ENCODE results near the gene HINFP.
"Not testable (repeated sequence)": the region's sequence is repeated elsewhere in the genome, so short reads cannot be mapped to it uniquely, and the experiment has no call there.

Gene HINFP

GRCh38 chr11:119118227-119118626, 3.2 kb upstream of the HINFP start:
- no peak for DNase-seq

GRCh38 chr11:119118946-119119345, 2.4 kb upstream of the HINFP start:
- DNase-seq: no peak

DNA sequence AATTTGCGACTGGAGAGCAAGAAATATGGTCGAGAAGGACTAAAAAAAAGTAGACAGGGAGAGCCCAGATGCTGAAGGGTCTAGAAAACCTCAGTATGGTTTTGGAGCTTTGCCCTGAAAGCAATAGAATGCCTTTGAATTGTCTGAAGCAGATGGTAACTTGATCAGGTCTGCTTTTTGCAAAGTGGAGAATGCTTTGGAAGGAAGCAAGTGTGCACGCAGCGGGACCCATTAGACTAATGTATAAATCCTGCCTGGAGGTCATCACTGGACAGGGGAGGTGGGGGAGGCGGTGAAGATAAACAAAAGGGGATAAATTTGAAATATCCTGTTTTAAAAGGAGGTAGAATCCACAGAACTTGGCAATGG, 757 bp upstream of the HINFP start:
- peak; percentile 65 for DNase-seq

DNA sequence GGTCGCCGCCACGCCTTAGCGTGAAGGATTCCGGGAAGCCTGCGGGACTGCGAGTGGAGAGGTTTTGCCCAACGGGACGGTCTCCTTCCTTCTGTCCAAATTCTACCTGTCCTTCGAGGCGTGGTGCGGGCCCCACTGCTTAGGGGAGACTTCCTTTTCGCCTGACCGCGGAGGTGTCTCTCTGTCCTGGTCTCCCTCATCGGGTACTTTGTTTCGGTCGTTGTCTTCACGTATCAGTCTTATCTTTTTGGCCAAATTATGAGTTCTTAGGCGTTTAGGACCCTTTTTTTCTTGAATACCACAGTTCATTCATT, 388 bp downstream of the HINFP start:
- DNase-seq: no peak

GRCh38 chr11:119125821-119126220, 4.4 kb downstream of the HINFP start:
- DNase-seq: no peak

DNA sequence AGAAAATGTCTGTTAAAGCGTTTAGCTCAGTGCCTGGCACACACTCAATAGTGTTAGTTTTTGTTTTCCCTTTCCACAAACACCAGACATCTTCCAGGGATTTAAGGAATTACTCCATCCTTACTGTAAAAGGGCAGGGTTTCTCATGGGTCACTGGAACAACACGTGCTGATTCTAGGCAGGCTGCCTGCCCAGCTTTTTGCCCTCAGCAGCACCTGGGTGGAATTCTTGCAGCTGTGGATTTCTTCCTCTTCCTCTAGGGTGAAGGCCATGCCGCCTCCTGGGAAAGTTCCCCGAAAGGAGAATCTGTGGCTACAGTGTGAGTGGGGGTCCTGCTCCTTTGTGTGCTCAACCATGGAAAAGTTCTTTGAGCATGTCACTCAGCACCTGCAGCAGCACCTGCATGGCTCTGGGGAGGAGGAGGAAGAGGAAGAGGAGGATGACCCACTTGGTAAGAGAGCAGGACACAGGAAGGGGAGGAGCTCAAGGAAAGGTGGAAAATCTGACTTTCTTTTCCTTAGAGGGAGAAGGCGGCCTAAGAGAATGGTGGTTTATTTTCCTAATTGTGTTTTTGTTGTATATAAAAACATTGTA, 5.4 kb downstream of the HINFP start:
- DNase-seq: no peak

- DNase-seq: no peak
These were observed 9.3 kb downstream of the HINFP start for GRCh38 chr11:119130662-119131061.

GRCh38 chr11:119134389-119134978, 13.1 kb downstream of the HINFP start:
- no peak for DNase-seq

DNA sequence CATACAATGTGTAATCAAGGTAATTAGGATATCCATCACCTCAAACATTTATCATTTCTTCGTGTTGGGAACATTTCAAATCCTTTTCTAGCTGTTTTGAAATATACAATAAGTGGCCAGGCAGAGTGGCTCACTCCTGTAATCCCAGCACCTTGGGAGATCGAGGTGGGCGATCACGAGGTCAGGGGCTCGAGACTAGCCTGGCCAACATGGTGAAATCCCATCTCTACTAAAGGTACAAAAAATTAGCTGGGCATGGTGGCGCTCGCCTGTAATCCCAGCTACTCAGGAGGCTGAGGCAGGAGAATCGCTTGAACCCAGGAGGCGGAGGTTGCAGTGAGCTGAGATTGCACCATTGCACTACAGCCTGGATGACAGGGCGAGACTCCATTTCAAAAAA, 17.9 kb downstream of the HINFP start:
- DNase-seq: not testable (repeated sequence)

DNA sequence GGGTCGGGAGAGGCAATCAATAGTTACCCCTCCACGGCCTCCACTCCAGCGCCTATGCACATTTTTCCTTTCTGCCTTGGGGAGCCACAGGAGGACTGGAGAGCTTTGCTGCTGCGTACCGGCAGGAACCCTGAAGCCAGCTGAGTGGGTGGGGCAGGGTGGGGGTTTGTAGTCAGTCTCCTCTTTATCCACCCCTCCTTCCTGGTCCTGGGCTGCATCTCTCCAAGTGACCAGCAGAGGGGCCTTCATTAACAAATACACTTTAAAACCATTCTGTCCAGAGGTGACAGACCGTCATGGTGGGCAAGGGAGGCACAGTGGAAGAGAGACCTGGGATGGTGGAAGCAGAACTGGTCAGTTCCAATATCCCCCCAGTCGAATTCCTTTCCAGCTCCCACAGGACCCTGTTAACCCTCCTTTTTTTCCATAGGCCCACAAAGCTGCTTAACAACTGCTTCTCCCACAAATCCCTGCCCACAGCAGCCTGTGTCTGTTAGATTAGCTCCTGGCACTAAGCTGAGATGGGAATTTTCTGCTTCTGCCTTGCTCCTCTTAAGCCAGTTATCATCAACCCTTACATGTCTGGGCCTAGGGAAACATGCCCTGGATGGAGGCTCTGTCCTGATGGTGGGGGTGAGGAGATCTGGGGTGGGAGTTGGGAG, 23.6 kb downstream of the HINFP start:
- no peak for DNase-seq

DNA sequence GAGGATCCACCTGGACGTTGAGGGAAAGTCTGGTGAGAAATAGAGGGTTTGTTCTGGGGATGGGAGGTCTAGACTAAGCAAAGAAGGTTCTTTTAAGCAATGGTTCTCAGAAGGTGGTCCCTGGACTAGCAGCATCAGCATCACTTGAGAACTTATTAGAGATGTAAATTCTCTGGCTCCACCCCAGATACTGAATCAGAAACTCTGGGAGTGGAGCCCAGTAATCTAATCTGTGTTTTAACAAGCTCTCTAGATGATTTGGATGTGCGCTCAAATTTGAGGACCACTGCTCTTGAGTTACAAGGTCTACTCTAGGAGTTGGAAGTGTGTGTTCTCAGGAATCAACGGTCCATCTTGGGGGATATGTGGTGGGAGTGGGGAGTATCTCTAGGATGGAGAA, 24.2 kb downstream of the HINFP start:
- DNase-seq: no peak

GRCh38 chr11:119147604-119148333, 26.4 kb downstream of the HINFP start:
- no peak for DNase-seq

- no peak for DNase-seq
These were observed 27.3 kb downstream of the HINFP start for GRCh38 chr11:119148720-119149017.

- DNase-seq: no peak
These were observed 27.8 kb downstream of the HINFP start, which contains the start of gene ABCG4 for GRCh38 chr11:119149018-119149785. Gene ABCG4, plus strand, starts transcription at chr11:119149052. Its CDS starts 914 bp downstream, at chr11:119149966.

- no peak for DNase-seq
These were observed 28.5 kb downstream of the HINFP start for GRCh38 chr11:119149786-119150275.

DNA sequence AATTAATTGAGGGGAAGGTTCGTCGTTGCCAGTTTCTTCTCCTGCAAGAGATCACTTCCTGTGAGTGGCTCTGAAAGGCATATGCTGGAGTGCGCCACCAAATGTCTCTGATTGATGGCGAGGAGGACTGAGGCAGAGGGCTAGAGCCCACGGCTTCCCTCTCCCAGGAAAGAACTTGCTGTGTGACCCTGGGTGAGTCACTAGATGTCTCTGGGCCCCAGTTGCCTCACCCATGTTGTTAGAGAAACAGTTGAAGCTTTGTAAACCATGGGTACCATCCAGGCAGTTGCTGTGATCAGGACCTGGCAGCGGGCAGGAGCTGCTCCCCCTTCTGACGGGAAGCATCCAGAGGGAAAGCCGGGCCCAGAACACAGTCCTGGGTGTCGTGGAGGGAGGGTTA, 30.7 kb downstream of the HINFP start:
- DNase-seq: no peak

- no peak for DNase-seq
These were observed 31.2 kb downstream of the HINFP start for GRCh38 chr11:119152604-119153003.

DNA sequence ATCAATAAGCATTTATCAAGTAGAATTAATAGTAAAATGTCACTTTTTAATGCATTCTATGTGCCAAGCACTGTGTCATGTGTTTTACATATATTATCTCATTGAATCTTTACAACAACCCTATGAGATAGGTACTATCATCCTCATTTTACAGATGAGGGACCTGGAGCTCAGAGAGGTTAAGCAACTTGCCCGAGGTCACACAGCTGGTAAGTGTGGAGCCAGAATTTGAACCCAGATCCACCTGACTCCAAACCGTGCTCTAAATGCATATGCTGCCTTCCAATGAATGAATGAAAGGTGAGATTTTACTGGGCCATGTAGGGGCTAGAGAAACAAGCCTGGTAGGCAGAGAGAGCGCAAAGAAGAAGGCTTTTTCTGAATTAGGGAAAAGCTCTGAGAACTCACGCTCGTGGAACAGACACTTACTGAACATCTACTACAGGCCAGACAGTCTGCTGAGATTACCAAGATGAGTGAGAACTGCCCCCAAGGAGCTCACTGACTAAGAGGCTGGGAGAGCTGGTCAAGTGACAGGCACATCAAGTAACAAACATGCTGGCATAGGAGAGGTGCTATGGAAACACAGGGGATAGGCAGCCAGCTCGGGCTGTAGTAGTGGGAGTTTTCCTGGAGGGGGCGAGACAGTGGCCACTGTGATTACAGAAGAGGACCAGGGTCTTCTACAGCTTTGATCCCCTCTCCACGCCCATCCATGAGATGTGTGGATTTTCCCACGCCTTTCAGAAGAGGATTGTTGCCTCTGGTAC, 31.9 kb downstream of the HINFP start:
- no peak for DNase-seq

- DNase-seq: no peak
These were observed 32.8 kb downstream of the HINFP start for GRCh38 chr11:119154178-119154577.

DNA sequence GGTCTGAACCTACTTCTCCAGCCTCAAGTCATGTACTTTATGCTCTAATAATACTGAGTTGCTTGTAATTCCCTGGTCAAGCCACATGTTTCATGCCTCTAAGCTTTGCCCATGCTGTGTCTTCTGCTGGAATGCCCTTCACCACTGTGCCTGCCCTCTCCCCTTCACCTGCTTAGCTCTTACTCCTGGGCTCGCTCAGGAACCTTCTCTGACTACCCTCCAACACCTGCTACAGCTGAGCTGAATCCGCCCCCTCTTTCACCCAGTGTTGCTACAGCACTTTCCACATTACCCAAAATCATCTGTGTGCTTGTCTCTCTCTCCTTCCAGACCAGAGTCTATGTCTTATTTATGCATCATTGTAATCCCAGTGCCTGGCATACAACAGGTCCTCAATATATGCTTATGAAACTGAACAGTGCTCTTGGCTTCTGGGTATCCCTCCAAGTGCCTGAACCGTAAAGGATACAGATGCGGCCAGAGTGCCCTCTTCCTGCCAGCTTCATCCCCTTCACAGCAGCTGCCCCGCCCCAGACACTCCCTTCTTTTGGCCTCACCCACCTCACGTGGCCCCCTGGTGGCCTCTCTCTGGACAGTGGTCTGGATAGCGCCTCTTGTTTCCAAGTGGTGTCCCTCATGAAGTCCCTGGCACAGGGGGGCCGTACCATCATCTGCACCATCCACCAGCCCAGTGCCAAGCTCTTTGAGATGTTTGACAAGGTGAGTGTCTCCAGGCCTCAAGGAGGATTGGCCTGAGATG, 34.5 kb downstream of the HINFP start:
- no peak for DNase-seq

DNA sequence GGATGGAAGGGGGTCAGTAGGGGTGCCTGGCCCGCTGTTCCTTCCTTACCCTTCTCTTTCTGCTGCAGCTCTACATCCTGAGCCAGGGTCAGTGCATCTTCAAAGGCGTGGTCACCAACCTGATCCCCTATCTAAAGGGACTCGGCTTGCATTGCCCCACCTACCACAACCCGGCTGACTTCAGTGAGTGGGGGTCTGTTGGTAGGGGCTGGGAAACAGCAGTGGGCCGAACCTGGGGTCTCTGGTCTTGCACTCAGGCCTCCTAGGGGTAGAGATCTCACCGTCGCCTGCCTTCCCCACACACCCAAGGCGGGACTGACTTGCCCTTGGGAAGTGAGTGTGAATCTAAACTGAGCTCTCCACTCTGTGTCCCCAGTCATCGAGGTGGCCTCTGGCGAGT, 35.1 kb downstream of the HINFP start:
- no peak for DNase-seq

DNA sequence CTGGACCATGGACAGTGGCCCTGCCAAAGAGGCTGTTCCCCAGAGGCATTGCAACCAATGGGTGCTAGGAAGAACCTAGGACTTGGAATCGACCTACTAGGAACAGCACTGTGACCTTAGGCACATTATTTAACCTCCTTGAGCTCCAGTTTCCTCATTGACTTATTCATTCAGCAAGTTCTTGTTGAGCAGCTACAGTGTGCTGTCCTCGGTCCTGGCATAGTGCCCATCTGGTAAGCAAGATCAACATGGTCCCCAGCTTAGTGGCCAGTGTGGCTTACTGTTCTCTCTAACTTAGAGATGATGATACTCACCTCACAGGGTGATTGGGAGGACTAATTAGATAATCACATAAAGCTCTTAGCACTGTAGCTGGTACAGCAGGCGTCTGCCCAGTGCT, 35.7 kb downstream of the HINFP start:
- no peak for DNase-seq
